Liver (tissue), 3 donors: ENCODE data around the gene CES5A.

Source experiments
- CTCF ChIP-seq: fragments of 150-350 bp; IDR thresholded peaks from 2 replicates; pipeline ENCODE4 v1.5.1; 2017; ENCODE audit warnings: improper control_type of control experiment, low read depth, low read length; ENCODE audit not compliant: missing input control
- MAX ChIP-seq: IDR thresholded peaks from 2 replicates; pipeline ENCODE4 v1.6.1; 2016; ENCODE audit warnings: antibody characterized with exemption
- YY1 ChIP-seq: IDR thresholded peaks from 2 replicates; pipeline ENCODE4 v1.6.1; 2016; ENCODE audit warnings: antibody characterized with exemption, mild to moderate bottlenecking
- TF ChIP-seq, protein P1 (sequence below): IDR thresholded peaks from 2 replicates; pipeline ENCODE4 v1.6.1; 2016; ENCODE audit warnings: antibody characterized with exemption
- TF ChIP-seq, protein P2 (sequence below): IDR thresholded peaks from 2 replicates; pipeline ENCODE4 v1.6.1; 2016; ENCODE audit warnings: antibody characterized with exemption
- donor health status: healthy.
- donor health status: healthy.

DNA sequence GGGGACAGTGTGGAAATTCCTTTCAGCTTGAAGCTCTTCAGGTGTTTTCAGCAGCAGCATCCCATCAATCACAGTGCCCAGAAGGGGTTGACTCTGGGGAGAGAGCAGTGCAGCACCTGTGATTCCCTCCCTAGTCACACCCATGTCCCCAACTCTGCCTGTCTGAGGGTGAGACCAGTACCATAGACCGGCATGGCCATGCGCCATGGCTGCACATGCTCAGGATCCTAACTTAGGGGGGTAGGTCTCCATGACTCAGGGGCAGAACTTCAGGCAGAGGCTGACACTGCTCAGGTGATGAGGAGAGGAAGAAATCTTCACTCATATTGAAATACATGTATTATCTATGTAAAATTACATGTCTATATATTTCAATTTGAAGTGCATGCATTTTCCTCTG is 62.2 kb downstream of the CES5A start:
- TF ChIP-seq, protein P1, sequence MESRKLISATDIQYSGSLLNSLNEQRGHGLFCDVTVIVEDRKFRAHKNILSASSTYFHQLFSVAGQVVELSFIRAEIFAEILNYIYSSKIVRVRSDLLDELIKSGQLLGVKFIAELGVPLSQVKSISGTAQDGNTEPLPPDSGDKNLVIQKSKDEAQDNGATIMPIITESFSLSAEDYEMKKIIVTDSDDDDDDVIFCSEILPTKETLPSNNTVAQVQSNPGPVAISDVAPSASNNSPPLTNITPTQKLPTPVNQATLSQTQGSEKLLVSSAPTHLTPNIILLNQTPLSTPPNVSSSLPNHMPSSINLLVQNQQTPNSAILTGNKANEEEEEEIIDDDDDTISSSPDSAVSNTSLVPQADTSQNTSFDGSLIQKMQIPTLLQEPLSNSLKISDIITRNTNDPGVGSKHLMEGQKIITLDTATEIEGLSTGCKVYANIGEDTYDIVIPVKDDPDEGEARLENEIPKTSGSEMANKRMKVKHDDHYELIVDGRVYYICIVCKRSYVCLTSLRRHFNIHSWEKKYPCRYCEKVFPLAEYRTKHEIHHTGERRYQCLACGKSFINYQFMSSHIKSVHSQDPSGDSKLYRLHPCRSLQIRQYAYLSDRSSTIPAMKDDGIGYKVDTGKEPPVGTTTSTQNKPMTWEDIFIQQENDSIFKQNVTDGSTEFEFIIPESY, result no peak
- TF ChIP-seq MAX (no peak), CTCF (no peak), YY1 (no peak)
- TF ChIP-seq, protein P2, sequence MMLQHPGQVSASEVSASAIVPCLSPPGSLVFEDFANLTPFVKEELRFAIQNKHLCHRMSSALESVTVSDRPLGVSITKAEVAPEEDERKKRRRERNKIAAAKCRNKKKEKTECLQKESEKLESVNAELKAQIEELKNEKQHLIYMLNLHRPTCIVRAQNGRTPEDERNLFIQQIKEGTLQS, result no peak
